Smooth muscle cell (in vitro differentiated cells): ENCODE measurements around the gene MAPKAP1. TPM values are rescaled to one million over a fixed set of nuclear protein-coding genes. Genes with fewer than 3 reads are reported as not detected.

ENCODE experiments used
- DNase-seq: peaks from one replicate; lab custom pipeline; 2025; ENCODE audit not compliant: unreplicated experiment; lab: John Stamatoyannopoulos, UW
- H2AFZ ChIP-seq: fragments of 200-600 bp; sonication (generic); 2 replicates; pipeline ENCODE4 v1.6.0; 2016; ENCODE audit warnings: antibody characterized with exemption, low read depth, mild to moderate bottlenecking
- H3F3A ChIP-seq: fragments of 200-600 bp; sonication (generic); 2 replicates; pipeline ENCODE4 v1.6.0; 2017; ENCODE audit warnings: antibody characterized with exemption, low read depth
- H3K27ac ChIP-seq: fragments of 200-600 bp; sonication (generic); 2 replicates; pipeline ENCODE4 v1.5.1; 2016; ENCODE audit warnings: low read depth, mild to moderate bottlenecking
- H3K27me3 ChIP-seq: fragments of 200-600 bp; sonication (generic); 2 replicates; pipeline ENCODE4 v1.6.1; 2016; ENCODE audit warnings: low read depth, mild to moderate bottlenecking
- H3K36me3 ChIP-seq: fragments of 200-600 bp; sonication (generic); 2 replicates; pipeline ENCODE4 v1.5.1; 2016; ENCODE audit warnings: low read depth
- H3K4me1 ChIP-seq: fragments of 200-600 bp; sonication (generic); 2 replicates; pipeline ENCODE4 v1.5.1; 2016; ENCODE audit warnings: low read depth
- H3K4me2 ChIP-seq: fragments of 200-600 bp; sonication (generic); 2 replicates; pipeline ENCODE4 v1.6.0; 2016; ENCODE audit warnings: mild to moderate bottlenecking
- H3K4me3 ChIP-seq: fragments of 200-600 bp; sonication (generic); 2 replicates; pipeline ENCODE4 v1.5.1; 2016; ENCODE audit warnings: mild to moderate bottlenecking
- H3K79me2 ChIP-seq: fragments of 200-600 bp; sonication (generic); 2 replicates; pipeline ENCODE4 v1.6.0; 2016; ENCODE audit warnings: low read depth, mild to moderate bottlenecking
- H3K9ac ChIP-seq: fragments of 200-600 bp; sonication (generic); 2 replicates; pipeline ENCODE4 v1.6.0; 2016; ENCODE audit warnings: low read depth
- H3K9me3 ChIP-seq: fragments of 200-600 bp; sonication (generic); replicated peaks from 2 replicates; pipeline ENCODE4 v1.5.1; 2016; ENCODE audit warnings: low read depth
- H4K20me1 ChIP-seq: fragments of 200-600 bp; sonication (generic); 2 replicates; pipeline ENCODE4 v1.6.0; 2016; ENCODE audit warnings: low read depth
- CTCF ChIP-seq: fragments of 200-600 bp; sonication (generic); IDR thresholded peaks from 2 replicates; pipeline ENCODE4 v1.5.1; 2017; ENCODE audit warnings: borderline replicate concordance, mild to moderate bottlenecking, antibody characterized with exemption; ENCODE audit not compliant: insufficient read depth, poor library complexity, severe bottlenecking
- WGBS: methylation state at CpG from one replicate; pipeline ENCODE4 v1.1.7; 2016; ENCODE audit warnings: low lambda C conversion rate; 5-methylcytosine and 5-hydroxymethylcytosine counted together
- polyA plus RNA-seq: library from polyadenylated mRNA; unstranded; fragments of >200 nt; fragmentation: Nextera tagmentation; extraction: Ambion mirVana; gene quantifications from 2 replicates; pipeline ENCODE4 v1.2.1, GENCODE V29; 2016
- total RNA-seq: library from RNA; depleted of rRNA; stranded (reverse); fragments of >200 nt; gene quantifications from 2 replicates; pipeline ENCODE4 v1.2.3, GENCODE V29; 2014

Gene MAPKAP1
- total and polyA plus RNA-seq, 2 experiments from 2014 or later, result 50.1 to 74.5 TPM

GRCh38 chr9:125556046-125556721 is 150.8 kb downstream of the MAPKAP1 start:
- Histone ChIP-seq H2AFZ (no peak overlapping the region), H3K4me1 (peaks cover 3% of the 10 kb centered on the region), H3K79me2 (peaks cover 6% of the 10 kb centered on the region), H3F3A (peaks cover 7% of the 10 kb centered on the region), H4K20me1 (peaks cover 3% of the 10 kb centered on the region), H3K9me3 (no peaks in the 10 kb centered on the region), H3K27ac (peak overlapping the region; percentile 54), H3K36me3 (no peaks in the 10 kb centered on the region), H3K4me2 (no peak overlapping the region), H3K9ac (peak overlapping the region; percentile 4), H3K4me3 (no peak overlapping the region), H3K27me3 (no peaks in the 10 kb centered on the region)
- no peak for TF ChIP-seq CTCF
- DNase-seq, result no peak
- 62% methylated on average over 7 of the region's 7 CpGs for WGBS

GRCh38 chr9:125554726-125555125 is 152.3 kb downstream of the MAPKAP1 start:
- Histone ChIP-seq H4K20me1 (peaks cover 3% of the 10 kb centered on the region), H3K27ac (no peak overlapping the region), H3K9ac (no peak overlapping the region), H2AFZ (no peak overlapping the region), H3K27me3 (no peaks in the 10 kb centered on the region), H3K36me3 (no peaks in the 10 kb centered on the region), H3F3A (peaks cover 7% of the 10 kb centered on the region), H3K4me3 (no peak overlapping the region), H3K4me1 (peaks cover 3% of the 10 kb centered on the region), H3K4me2 (no peak overlapping the region), H3K9me3 (no peaks in the 10 kb centered on the region), H3K79me2 (peaks cover 6% of the 10 kb centered on the region)
- DNase-seq, result no peak
- WGBS, result 82% methylated on average over 3 of the region's 3 CpGs
- no peak for TF ChIP-seq CTCF

- no peak overlapping the region for H3K4me2 ChIP-seq
- no peaks in the 10 kb centered on the region for H3F3A ChIP-seq
- no peak overlapping the region for H3K4me3 ChIP-seq
- H3K79me2 ChIP-seq, result peaks cover 6% of the 10 kb centered on the region
- no peak overlapping the region for H3K27ac ChIP-seq
- no peak overlapping the region for H3K9ac ChIP-seq
- DNase-seq, result no peak
- no peak for TF ChIP-seq CTCF
- H3K36me3 ChIP-seq, result no peaks in the 10 kb centered on the region
- peaks cover 3% of the 10 kb centered on the region for H4K20me1 ChIP-seq
- no peak overlapping the region for H2AFZ ChIP-seq
- peaks cover 4% of the 10 kb centered on the region for H3K4me1 ChIP-seq
- H3K9me3 ChIP-seq, result no peaks in the 10 kb centered on the region
- WGBS, result 97% methylated on average over 1 of the region's 1 CpG
- H3K27me3 ChIP-seq, result no peaks in the 10 kb centered on the region
Observed at GRCh38 chr9:125551781-125552180, 155.2 kb downstream of the MAPKAP1 start.
